Measurements from ENCODE around the gene MOK. TPM values are rescaled to one million over a fixed set of nuclear protein-coding genes. Genes with fewer than 3 reads are reported as not detected.

The MOK gene
- total RNA-seq, 1 donor from 2014 or later: 14.2 TPM

DNA sequence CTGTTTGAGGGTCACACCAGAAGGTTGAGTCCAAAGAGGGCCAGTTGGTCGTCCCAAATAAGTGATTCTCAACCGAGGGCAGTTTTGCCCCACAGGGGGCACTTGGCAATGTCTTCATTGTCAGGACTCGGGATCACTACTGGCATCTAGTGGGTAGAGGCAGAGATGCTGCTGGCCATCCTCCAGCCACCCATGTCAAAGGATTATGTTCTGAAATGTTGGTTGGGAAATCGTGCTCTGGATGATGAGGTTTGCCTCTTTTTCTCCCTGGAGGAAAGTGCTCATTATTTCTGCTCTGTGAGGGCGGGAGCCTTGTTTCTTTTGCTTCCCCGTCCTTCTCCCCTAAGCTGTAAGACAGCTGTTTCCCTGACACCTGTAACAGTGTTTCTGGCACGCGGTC is 18.1 kb upstream of the MOK start:
- Histone ChIP-seq H3K27ac (peak overlapping the region; percentile 9), H3K27me3 (no peaks in the 10 kb centered on the region), H3K4me3 (no peak overlapping the region), H3K36me3 (no peaks in the 10 kb centered on the region), H3K4me1 (peaks cover 28% of the 10 kb centered on the region), H3K9me3 (no peaks in the 10 kb centered on the region)
- no peak for DNase-seq (ENCODE audit: extremely low spot score in 2 of 2)
- TF ChIP-seq, protein P1, sequence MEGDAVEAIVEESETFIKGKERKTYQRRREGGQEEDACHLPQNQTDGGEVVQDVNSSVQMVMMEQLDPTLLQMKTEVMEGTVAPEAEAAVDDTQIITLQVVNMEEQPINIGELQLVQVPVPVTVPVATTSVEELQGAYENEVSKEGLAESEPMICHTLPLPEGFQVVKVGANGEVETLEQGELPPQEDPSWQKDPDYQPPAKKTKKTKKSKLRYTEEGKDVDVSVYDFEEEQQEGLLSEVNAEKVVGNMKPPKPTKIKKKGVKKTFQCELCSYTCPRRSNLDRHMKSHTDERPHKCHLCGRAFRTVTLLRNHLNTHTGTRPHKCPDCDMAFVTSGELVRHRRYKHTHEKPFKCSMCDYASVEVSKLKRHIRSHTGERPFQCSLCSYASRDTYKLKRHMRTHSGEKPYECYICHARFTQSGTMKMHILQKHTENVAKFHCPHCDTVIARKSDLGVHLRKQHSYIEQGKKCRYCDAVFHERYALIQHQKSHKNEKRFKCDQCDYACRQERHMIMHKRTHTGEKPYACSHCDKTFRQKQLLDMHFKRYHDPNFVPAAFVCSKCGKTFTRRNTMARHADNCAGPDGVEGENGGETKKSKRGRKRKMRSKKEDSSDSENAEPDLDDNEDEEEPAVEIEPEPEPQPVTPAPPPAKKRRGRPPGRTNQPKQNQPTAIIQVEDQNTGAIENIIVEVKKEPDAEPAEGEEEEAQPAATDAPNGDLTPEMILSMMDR (IDR thresholded peaks at IDR 0.05): no peak
- peak in 1 of 2 donors; percentile 49 for TF ChIP-seq POLR2AphosphoS5 (IDR thresholded peaks at IDR 0.05; ENCODE audit: insufficient read depth in 1 of 2, low read depth in 1 of 2)
- intact Hi-C loops (cut with DNase I): no loop called here

DNA sequence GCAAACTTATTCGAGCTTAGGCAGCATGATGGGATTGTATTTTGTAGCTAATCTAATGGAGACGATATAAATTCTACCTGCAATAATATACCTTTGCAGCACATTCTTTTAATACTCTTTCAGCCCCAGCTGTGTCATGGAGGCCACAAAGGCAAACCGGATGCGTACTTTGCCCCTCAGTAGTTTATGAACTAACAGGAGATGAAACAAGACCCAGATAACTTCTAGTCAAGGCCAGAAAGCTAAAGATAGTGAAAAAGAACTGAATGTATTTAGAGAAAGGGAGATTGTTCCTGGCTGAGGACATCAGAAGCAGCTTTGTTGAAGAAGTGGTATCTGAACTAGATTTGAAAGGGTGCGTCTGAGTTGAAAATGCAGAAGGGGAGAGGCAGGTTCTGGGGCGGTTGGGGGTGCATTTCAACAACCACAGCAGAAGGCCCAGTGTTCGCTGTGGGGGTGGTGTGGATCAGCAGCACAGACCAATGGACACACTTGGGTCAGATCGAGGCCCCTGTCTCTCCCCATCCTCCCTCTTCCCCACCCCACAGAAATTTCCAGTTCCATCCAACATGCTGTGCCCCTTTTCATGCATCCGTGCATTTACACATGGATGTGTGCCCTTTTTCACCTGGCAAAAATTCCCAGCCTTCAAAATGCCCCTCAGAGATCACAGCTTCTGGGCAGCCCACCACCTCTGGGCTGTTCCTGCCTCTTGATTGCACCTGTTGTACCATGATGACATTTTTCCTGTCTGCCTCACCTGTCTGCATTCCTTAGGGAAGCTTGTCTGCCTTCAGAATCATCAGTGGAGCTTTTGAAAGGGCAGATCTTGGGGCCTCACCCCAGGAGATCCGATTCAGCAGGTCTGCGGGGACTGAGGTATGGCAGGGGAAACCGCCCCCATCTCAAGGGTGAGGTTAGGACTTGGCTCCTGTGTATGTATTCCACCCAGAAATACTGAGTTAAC is 16.8 kb upstream of the MOK start:
- intact Hi-C loops (cut with DNase I): no loop called here
- H3K4me1 ChIP-seq: peaks cover 34% of the 10 kb centered on the region

DNA sequence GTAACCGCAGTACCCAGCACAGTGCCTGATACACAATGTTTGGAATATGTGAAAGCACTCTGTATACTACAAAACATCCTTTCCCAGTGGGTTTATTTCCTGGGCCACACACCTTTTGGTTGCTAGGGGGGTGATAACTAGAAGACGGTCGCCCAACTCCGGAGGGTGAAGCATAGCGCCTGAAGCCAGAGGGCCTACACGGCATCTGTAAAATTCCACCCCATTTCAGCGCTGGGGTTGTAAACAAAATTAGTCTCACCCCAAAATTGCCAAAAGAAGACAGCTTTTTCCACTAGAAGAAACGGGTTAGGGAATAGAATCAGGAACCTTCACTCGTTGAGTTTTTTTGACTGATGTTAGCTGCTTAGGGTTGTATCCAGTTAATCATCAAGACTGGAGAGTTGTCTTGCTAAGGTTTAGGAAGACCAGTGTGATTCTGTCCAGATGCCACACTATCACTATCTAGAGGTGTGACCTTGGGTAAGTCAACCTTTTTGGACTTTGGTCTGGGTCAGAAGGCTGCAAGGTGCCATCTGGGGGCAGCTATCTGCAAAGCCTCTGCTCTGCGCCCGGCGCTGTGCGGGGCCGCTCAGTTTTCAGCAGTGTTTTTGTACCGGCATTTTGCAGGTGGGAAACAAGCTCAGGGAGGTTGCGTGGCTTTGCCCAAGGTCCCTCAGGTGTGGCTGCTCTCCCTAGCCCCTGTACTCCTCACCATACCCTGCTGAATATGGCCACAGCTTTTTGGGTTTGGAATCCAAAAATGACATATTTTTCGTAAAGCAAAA is 15.9 kb upstream of the MOK start:
- no peaks in the 10 kb centered on the region for H3K36me3 ChIP-seq
- peaks cover 42% of the 10 kb centered on the region for H3K4me1 ChIP-seq
- no peaks in the 10 kb centered on the region for H3K27me3 ChIP-seq
- TF ChIP-seq POLR2AphosphoS5 (IDR thresholded peaks at IDR 0.05; ENCODE audit: insufficient read depth in 1 of 2, low read depth in 1 of 2): no peak
- TF ChIP-seq, protein P1 (IDR thresholded peaks at IDR 0.05): no peak
- TF ChIP-seq POLR2A (IDR thresholded peaks at IDR 0.05): no peak
- no peaks in the 10 kb centered on the region for H3K9me3 ChIP-seq
- no peak for DNase-seq (ENCODE audit: extremely low spot score in 2 of 2)
- intact Hi-C loops (cut with DNase I): no loop called here
- H3K4me3 ChIP-seq: peak overlapping the region; percentile 73 to 80
- peak overlapping the region; percentile 98 for H3K27ac ChIP-seq

More for the DNA sequence above, 16.8 kb upstream of the MOK start:
- Histone ChIP-seq H3K4me3 (no peak overlapping the region), H3K27me3 (no peaks in the 10 kb centered on the region), H3K9me3 (no peaks in the 10 kb centered on the region), H3K36me3 (no peaks in the 10 kb centered on the region), H3K27ac (no peak overlapping the region)
- DNase-seq (ENCODE audit: extremely low spot score in 2 of 2): no peak
- TF ChIP-seq POLR2A (IDR thresholded peaks at IDR 0.05) (no peak), POLR2AphosphoS5 (IDR thresholded peaks at IDR 0.05; ENCODE audit: insufficient read depth in 1 of 2, low read depth in 1 of 2) (no peak)
- TF ChIP-seq, protein P1 (IDR thresholded peaks at IDR 0.05): no peak

DNA sequence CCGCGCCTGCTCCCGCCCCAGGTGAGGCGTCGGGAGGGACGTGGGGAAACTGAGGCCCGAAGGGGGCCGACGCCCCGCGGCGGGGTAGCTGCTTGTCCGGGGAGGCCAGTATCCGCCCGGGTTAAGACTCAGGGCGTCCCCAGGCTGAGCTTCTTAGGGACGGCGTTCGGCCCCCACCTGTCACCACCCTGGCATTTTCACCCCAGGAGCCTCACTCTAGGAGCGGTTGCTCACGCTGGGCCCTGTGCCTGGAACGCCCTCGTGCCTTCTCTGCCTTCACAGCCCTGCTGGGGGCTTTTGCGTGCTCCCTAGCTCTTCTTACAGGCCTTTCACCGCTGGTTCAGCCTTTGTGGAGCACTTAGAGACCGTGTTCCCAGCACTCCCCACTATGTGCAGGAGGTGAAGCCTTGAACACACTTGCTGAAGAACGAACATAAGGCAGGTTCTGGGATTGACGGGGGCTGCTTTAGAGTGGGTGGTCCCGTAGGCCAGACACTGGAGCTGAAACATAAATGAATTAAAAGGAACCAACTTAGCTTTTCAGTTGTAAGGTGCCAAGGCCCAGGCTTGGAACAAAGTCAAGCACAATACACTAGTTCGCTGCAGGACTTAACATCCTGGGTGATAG is 15.2 kb upstream of the MOK start:
- Histone ChIP-seq H3K4me3 (peak overlapping the region; percentile 73 to 80), H3K27me3 (no peaks in the 10 kb centered on the region), H3K4me1 (peaks cover 43% of the 10 kb centered on the region), H3K27ac (peak overlapping the region; percentile 98), H3K36me3 (no peaks in the 10 kb centered on the region), H3K9me3 (no peaks in the 10 kb centered on the region)
- intact Hi-C loops (cut with DNase I): no loop called here
- TF ChIP-seq POLR2A (IDR thresholded peaks at IDR 0.05): no peak
- TF ChIP-seq, protein P1 (IDR thresholded peaks at IDR 0.05): no peak
- TF ChIP-seq POLR2AphosphoS5 (IDR thresholded peaks at IDR 0.05; ENCODE audit: insufficient read depth in 1 of 2, low read depth in 1 of 2): no peak
- no peak for DNase-seq (ENCODE audit: extremely low spot score in 2 of 2)

Measured in vagina (tissue), 2 donors.